Measurements from ENCODE around the gene CALML6.

Gene CALML6

DNA sequence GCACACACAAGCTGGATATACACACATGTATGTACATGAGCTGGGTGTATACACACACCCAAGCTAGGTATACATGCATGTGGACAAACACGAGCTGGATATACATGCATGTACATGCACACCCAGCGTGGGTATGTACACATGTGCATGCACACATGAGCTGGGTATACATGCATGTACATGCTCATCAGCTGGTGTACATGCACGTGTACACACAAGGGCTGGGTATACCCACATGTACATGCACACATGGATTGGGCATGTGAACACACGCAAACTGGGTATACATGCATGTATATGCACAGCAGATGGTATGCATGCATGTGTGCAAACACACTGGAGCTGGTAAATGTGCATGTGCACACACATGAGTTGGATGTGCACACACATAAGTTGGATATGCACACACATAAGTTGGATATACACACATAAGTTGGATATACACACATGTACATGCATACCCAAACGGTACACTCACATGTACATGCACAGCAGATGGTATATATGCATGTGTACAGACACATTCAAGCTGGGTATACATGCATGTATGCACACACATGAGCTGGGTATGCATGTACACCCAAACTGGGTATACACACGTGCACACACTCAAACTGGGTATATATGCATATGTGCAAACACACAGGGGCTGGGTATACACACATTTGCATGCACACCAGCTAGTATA is 16.7 kb upstream of the CALML6 start (continued):
- TF ChIP-seq, protein P1, sequence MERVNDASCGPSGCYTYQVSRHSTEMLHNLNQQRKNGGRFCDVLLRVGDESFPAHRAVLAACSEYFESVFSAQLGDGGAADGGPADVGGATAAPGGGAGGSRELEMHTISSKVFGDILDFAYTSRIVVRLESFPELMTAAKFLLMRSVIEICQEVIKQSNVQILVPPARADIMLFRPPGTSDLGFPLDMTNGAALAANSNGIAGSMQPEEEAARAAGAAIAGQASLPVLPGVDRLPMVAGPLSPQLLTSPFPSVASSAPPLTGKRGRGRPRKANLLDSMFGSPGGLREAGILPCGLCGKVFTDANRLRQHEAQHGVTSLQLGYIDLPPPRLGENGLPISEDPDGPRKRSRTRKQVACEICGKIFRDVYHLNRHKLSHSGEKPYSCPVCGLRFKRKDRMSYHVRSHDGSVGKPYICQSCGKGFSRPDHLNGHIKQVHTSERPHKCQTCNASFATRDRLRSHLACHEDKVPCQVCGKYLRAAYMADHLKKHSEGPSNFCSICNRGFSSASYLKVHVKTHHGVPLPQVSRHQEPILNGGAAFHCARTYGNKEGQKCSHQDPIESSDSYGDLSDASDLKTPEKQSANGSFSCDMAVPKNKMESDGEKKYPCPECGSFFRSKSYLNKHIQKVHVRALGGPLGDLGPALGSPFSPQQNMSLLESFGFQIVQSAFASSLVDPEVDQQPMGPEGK (tag by site-specific recombination; IDR thresholded peaks at IDR 0.05): no peak
- TF ChIP-seq HOXD13 (CRISPR knock-in tag; IDR thresholded peaks at IDR 0.05; ENCODE audit: borderline replicate concordance) (no peak), BCL11B (tag by site-specific recombination; IDR thresholded peaks at IDR 0.05; ENCODE audit: low read depth) (no peak), ZFP37 (tag by site-specific recombination; IDR thresholded peaks at IDR 0.05) (no peak), ZNF792 (tag by site-specific recombination; IDR thresholded peaks at IDR 0.05) (no peak), ZNF341 (tag by site-specific recombination; IDR thresholded peaks at IDR 0.05; ENCODE audit: low read depth) (no peak), ZNF561 (tag by site-specific recombination; IDR thresholded peaks at IDR 0.05; ENCODE audit: borderline replicate concordance) (no peak), ZNF292 (tag by site-specific recombination; IDR thresholded peaks at IDR 0.05; ENCODE audit: borderline replicate concordance, low read depth) (no peak), ZNF221 (tag by site-specific recombination; IDR thresholded peaks at IDR 0.05; ENCODE audit: borderline replicate concordance) (no peak), YY1 (tag by site-specific recombination; IDR thresholded peaks at IDR 0.05) (no peak)
- TF ChIP-seq, protein P2, sequence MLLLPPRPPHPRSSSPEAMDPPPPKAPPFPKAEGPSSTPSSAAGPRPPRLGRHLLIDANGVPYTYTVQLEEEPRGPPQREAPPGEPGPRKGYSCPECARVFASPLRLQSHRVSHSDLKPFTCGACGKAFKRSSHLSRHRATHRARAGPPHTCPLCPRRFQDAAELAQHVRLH (tag by site-specific recombination; IDR thresholded peaks at IDR 0.05): no peak

DNA sequence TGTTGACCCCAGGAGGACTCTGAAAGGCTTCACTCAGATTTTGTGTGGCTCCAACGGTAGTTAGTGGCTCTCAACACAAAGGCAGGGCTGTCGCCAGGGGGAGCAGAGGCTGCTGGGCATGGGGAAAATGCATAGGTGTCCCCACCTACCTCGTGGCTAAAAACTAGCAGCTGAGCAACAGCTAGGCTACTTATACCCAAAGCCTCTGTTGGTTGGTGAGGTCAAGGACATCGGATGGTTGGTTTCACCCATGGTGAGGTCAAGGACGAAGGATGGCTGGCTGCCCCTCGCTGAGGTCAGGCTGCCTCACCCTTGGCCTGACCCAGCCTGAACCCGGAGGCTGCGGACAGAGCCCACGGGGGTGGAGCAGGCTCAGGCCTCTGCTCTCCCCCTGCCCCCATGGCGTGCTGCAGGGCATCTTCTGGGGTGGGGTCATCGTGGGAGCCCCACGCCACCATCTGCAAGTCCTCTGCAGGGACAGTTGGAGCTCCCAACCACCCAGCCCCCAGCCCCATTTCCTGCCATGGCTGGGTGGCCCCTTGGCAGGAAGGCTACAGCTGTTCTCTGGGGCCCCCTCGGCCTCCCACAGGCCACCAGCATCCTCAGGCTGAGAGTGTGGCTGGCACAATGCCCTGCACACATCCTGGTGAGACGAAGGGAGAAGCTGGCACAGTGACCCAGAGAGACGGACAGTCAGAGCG is 15.6 kb upstream of the CALML6 start:
- H3K27ac ChIP-seq (ENCODE audit: extremely low read depth, low read depth, low read length): no peak overlapping the region
- H3K9me3 ChIP-seq (ENCODE audit: control insufficient read depth, insufficient read depth, low read depth, low read length): no peaks in the 10 kb centered on the region
- no peaks in the 10 kb centered on the region for H3K36me3 ChIP-seq (ENCODE audit: control insufficient read depth in 2 of 2, insufficient read depth in 1 of 2, low read length in 2 of 2)
- H3K4me1 ChIP-seq (ENCODE audit: control insufficient read depth, insufficient read depth, low read length): no peaks in the 10 kb centered on the region
- ChIA-PET POLR2A (interaction anchor here (0.8 kb wide), 1 partner anchor 27 kb away, joined by 3 read pairs; no protein-coding TSS in a partner anchor), CTCF (interaction anchor here (1.2 to 2.2 kb wide), 2 partner anchors 9 to 11 kb away, joined by 5 to 7 read pairs; no protein-coding TSS in a partner anchor)
- no peak overlapping the region for H3K4me3 ChIP-seq (ENCODE audit: low read depth, low read length)
- TF ChIP-seq, protein P3, sequence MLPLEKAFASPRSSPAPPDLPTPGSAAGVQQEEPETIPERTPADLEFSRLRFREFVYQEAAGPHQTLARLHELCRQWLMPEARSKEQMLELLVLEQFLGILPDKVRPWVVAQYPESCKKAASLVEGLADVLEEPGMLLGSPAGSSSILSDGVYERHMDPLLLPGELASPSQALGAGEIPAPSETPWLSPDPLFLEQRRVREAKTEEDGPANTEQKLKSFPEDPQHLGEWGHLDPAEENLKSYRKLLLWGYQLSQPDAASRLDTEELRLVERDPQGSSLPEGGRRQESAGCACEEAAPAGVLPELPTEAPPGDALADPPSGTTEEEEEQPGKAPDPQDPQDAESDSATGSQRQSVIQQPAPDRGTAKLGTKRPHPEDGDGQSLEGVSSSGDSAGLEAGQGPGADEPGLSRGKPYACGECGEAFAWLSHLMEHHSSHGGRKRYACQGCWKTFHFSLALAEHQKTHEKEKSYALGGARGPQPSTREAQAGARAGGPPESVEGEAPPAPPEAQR (tag by site-specific recombination; IDR thresholded peaks at IDR 0.05): no peak
- TF ChIP-seq ZNF785 (tag by site-specific recombination; IDR thresholded peaks at IDR 0.05) (no peak), ZBTB17 (tag by site-specific recombination; IDR thresholded peaks at IDR 0.05) (no peak), KLF9 (tag by site-specific recombination; IDR thresholded peaks at IDR 0.05; ENCODE audit: low read depth) (no peak), ZNF10 (tag by site-specific recombination; IDR thresholded peaks at IDR 0.05) (no peak), ZNF549 (tag by site-specific recombination; IDR thresholded peaks at IDR 0.05) (no peak), ZNF302 (tag by site-specific recombination; IDR thresholded peaks at IDR 0.05; ENCODE audit: low read depth) (no peak), ZNF138 (tag by site-specific recombination; IDR thresholded peaks at IDR 0.05; ENCODE audit: borderline replicate concordance) (no peak), ZNF777 (tag by site-specific recombination; IDR thresholded peaks at IDR 0.05; ENCODE audit: borderline replicate concordance) (no peak), ZNF175 (tag by site-specific recombination; IDR thresholded peaks at IDR 0.05) (no peak), ZBTB48 (tag by site-specific recombination; IDR thresholded peaks at IDR 0.05) (no peak), WT1 (tag by site-specific recombination; IDR thresholded peaks at IDR 0.05) (no peak), ZNF843 (tag by site-specific recombination; IDR thresholded peaks at IDR 0.05) (no peak), ZNF677 (tag by site-specific recombination; IDR thresholded peaks at IDR 0.05) (no peak), ZNF610 (tag by site-specific recombination; IDR thresholded peaks at IDR 0.05; ENCODE audit: borderline replicate concordance) (no peak), KLF10 (tag by site-specific recombination; IDR thresholded peaks at IDR 0.05) (no peak)
- TF ChIP-seq, protein P4, sequence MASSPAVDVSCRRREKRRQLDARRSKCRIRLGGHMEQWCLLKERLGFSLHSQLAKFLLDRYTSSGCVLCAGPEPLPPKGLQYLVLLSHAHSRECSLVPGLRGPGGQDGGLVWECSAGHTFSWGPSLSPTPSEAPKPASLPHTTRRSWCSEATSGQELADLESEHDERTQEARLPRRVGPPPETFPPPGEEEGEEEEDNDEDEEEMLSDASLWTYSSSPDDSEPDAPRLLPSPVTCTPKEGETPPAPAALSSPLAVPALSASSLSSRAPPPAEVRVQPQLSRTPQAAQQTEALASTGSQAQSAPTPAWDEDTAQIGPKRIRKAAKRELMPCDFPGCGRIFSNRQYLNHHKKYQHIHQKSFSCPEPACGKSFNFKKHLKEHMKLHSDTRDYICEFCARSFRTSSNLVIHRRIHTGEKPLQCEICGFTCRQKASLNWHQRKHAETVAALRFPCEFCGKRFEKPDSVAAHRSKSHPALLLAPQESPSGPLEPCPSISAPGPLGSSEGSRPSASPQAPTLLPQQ (tag by site-specific recombination; IDR thresholded peaks at IDR 0.05): no peak
